NOMO-1 treated with dmso at 0.1 percent for 144 hours (cell line): ENCODE results near the gene KIAA1671.
"Not testable (repeated sequence)": the region's sequence is repeated elsewhere in the genome, so short reads cannot be mapped to it uniquely, and the experiment has no call there.

ENCODE experiments used
- DNase-seq: peaks from one replicate; lab custom pipeline; 2025; ENCODE audit not compliant: unreplicated experiment; lab: John Stamatoyannopoulos, UW

The KIAA1671 gene

DNA sequence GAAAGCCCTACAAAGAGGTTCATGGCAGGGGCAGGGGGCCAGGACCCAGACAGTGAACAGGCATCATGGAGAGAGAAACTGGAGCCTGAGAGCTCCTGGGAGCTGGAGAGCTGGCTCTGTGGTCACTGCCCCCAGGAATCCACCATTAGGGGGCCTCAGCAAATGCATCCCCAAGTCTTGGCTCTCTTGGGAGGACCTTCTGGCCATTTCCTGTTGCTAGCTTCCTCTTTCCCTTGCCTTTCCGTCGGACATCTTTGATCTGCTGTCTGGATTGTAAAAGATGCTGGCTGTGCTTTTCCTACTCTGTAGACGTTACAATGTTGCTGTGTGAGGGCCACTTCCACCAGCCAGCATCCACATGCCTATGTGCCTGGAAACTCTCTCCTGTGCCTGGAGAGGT is 259.8 kb downstream of the KIAA1671 start:
- DNase-seq = no peak

DNA sequence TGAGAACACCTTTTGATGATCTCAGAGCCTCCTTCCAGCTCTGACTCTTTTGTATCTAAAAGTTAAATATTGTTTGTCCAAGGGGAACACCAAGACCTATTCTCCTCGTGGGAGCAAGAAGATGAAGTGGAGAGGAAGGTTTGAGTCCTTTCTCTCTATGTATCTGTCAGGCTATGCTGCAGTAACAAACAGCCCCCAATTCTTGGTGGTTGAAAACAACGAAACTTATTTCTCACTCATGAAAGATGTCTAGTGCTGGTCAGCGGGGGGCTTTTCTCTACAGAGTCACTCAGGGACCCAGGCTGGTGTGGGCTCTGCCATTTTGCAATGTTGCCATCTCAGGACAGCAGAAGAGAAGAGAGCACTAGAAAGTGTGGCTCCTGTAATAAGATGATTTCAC is 260.7 kb downstream of the KIAA1671 start:
- no peak for DNase-seq

DNA sequence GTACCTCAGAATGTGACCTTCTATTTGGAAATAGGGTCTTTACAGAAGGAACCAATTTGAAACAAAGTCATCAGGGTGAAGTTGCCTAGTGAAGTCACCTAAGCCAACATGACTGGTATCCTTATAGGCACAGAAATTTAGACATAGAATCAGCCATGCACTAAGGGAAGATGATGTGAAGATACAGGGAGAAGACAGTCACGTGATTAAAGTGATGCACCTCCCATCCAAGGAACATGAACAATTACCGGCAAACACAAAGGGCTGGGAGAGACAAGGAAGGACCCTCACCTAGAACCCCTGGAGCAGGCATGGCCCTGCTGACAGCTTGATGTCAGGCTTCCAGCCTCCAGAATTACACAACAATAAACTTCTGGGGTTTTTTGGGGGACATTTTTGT is 263.7 kb downstream of the KIAA1671 start:
- no peak for DNase-seq

DNA sequence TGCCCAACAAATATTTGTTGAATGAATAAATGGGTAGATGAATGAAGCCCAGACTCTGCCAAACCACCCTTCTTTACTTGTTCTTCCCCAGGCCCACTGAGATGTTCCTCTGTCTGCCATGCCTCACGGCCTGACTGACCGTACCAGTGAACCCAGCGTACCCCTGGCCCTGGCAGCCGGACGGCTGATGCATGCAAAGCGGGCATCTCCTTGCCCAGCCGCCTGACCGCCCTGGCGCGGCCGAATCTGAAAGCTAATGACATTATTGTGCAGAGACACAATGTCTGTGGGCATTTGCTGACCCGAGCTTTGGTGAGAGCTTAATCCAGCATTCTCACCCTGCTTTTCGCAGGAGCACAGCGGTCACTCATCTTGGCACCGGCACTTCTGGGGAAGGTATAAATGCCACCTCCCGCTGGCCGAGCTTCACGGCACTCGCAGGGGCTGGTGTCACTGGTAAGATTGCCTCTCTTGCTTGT is 266.7 kb downstream of the KIAA1671 start, which contains the start of gene CRYBB2:
Gene CRYBB2 (plus strand): TSS at position 429 of the 479 bp plus-strand sequence. CDS start 1,791 bp downstream, outside the sequence.
- no peak for DNase-seq

DNA sequence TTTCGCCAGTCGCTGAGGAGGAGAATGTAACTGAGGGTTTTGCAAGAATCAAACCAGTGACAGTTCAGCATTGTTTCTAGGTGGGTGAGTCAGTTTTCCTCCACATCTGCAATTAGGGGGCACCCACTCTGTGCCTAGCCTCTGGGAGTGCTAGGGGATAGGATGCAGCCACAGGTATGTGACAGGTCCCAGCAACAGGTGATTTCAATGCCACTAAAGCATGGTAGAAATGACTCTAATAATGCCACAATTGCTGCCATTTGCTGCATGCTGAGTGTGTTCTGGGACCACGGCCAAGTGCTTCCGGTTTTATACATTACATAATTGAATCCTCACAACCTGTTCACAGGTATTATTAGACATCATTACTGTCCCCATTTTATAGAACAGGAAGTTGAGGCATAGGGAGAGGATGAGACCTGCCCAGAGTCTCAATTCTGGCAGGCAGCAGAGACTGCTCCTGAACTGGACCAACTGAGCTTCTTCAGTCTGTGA is 267.5 kb downstream of the KIAA1671 start:
- DNase-seq = no peak

DNA sequence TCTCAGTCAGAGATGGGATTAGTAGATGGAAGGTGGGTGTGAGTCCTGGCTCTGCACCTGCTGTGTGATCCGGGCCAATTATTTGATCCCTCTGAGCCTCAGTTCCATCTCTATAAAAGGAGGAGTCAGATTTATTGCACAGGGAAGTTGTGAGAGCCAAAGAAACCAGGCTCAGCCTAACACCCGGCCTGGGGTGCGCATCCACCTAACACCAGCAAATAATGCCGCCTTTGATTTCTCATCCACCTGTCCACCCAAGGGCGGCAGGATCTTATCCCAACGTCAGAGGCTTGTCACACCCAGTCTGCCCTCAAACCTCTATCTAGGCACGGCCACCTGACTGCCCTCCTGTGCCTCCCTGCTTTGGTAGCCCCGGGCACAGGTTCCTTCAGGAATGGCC is 269.3 kb downstream of the KIAA1671 start:
- DNase-seq = no peak

DNA sequence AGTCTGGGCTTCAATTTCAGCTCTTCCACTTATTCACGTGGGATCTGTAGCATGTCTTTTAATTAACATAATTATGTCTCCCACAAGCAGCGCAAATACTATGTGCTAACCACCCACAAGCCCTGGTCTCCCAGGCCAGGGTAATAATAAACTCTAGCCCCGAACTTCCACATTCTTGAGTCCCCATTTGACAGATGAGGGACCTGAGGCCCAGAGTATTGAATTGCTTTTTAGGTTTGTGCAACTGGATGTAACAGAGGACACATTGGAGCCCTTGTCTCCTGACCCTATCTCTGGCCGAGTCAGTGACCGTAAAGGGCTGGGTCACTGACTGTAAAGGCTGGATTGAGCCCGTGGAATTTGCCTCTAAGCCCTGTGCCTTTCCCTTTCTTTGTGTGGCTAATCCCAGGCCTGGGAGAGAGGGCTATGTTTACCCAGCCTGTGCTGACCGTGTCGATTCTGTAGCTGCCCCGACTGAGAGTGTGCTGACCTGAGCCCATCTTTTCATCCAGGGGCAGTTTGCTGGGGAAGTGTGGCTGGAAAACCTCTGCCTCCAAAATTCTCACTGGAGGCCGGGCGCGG is 270.8 kb downstream of the KIAA1671 start:
- no peak for DNase-seq

DNA sequence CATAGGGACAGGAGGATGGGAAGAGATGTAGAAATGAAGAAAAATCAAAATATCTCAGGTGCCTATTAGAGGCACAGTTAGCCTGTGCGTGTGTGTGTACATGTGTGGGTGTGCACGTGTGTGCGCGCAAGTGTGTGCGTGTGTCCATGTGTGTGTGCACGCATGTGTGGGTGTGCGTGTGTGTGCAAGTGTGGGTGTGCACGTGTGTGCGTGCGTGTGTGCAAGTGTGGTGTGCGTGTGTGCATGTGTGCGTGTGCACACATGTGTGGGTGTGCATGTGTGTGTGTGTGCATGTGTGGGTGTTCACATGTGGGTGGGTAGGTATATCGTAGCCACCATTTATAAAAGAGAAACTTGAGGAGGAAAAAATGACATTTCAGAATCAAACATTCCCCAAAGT is 276.3 kb downstream of the KIAA1671 start:
- DNase-seq = no peak

DNA sequence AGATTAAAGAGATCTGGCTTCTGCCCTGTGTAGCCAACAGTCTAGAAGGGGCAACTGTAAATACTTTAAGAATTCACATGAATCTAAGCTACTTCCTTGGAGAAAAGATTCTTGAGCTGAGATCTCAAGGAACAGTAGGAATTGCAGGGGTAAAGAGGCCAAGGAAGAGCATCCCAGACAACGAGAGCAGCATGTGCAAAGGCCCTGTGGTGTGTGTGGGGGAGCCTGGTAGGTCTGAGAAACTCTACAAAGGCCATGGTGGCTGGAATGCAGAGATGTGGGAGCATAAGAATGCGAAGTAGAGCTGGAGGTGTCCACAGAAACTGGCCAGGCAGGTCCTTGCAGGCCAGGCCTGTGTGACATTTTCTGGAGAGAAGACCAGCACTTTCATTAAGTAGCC is 278.2 kb downstream of the KIAA1671 start:
- not testable (repeated sequence) for DNase-seq

DNA sequence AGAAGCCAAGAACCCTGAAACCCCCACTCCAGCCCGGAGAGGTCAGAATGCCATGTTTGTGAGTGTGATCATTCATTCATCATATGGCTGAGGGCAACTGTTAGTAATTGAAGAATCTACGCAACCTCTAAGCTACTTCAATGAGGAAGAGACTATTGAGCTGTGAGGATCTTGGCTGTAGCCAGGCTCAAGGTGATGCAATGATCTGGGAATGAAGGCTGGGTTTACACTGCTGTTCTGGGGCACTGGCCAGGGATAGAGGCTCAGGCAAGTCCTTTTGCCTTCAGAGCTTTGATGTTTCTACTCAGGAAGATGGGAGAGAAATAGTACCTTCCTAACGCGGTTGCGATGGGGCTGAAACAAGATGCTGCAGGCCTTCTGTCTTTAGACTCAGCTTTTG is 279.8 kb downstream of the KIAA1671 start:
- no peak for DNase-seq

DNA sequence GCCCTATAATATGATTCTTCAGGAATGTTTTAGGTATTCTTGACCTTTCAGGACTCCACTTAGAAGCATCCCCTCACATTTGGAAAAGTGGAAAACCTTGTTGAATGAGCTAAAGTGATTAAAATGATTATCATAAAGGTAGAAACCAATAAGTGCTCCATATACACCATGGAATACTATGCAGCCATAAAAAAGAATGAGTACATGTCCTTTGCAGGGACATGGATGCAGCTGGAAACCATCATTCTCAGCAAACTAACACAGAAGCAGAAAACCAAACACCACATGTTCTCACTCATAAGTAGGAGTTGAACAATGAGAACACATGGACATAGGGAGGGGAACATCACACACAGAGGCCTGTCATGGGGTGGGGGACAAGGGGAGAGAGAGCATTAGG is 281.2 kb downstream of the KIAA1671 start:
- not testable (repeated sequence) for DNase-seq

DNA sequence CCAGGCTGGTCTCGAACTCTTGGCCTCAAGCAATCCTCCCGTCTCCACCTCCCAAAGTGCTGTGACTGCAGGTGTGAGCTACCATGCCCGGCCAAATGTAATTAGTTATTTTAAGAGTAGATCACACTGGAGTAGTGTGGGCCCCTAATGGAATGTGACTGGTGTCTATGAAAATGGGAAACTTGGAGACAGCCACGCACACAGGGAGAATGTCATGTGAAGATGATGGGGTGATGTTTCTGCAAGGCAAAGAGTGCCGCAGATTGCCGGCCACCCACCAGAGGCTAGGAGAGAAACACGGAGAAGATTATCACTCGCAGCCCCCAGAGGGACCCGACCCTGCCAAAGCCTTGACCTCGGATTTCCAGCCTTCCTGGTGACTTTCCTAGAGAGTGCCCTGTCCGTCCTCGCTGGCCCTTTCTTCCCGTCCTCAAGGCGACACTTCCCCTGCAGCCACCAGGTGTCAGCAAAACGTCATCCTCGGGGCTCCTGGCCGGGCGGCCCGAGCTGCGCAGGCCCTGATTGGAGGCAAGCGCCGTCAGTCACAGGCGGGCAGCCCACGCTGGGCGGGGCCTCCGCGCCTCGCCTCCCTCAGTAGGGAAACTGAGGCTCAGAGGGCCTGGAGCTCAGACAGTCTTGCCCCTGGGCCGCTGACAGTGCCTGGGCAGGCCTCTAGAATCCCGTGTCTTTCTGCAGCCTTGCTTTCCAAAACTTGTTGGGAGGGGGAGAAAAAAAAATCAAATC is 283.2 kb downstream of the KIAA1671 start:
- peak; percentile 50 for DNase-seq

DNA sequence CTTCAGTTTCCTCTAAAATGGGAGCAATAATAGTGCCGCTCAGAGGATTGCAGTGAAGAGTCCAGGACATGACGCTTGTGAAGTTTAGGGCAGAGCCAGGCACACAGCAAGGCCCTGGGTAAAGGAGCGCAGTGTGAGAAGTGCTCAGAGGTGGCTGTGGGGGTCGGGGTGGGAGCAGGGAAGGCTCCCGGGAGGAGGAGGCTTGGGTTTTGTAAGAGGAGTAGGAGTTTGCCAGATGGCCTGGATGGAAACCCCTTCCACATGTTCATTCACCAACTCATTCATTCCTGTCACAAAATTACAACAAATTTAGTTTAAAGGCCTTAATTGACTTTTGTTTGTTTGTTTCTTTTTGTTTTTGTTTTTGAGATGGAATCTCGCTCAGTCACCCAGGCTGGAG is 283.9 kb downstream of the KIAA1671 start:
- DNase-seq = no peak

DNA sequence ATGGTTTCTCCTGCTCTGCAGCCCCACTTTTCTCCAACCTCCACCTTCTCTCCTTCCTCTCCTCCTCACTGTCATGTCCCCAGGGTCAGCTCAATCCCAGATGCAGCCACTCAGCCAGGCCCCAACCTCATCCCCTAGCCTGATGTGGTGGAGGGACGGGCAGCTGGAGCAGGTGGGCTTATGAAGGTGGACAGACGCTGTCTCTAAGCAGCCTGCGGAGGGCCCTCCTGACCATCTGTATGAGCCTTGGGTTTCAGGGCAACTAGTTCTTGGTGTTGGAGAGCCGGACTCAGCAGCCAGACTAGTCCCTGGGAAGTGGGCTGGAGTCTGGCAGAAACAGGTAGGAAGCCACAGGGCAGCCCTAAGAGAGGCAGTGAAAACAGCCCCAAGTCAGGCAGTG is 285.0 kb downstream of the KIAA1671 start:
- DNase-seq = no peak

DNA sequence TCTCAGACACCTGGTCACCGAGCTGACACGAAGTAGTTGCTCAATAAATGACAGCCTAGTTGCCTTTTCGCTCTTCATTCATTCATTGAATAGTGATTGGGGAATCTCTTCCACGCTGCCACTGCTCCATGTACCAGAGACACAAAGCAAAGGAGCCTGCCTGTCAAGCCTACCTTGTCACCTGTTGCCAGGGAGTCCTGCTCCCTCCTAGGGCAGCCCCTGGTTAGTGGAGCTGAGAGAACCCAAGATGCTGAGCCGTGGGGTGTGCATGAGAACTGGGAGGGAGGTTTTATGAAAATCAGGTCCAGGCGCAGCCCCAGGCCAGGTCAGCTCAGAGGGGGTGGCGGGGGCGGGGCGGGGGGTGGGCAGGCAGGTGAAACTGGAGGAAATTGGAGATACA is 285.5 kb downstream of the KIAA1671 start:
- not testable (repeated sequence) for DNase-seq
